Activated CD4-positive, alpha-beta T cell treated with anti-CD3 and anti-CD28 coated beads for 48 hours (primary cell): Measurements from ENCODE around the gene APOBEC3G.

ENCODE experiments used
- DNase-seq: peaks from one replicate; pipeline ENCODE4 v3.0.0-alpha.2; 2020

The APOBEC3G gene

GRCh38 chr22:39092111-39092862 lies 15.2 kb downstream of the APOBEC3G start:
- peak; percentile 49 for DNase-seq

- no peak for DNase-seq
Measured at GRCh38 chr22:39094717-39095389, 17.8 kb downstream of the APOBEC3G start.

GRCh38 chr22:39095971-39096370 lies 18.9 kb downstream of the APOBEC3G start:
- DNase-seq: no peak

- DNase-seq: peak; percentile 13
Measured at GRCh38 chr22:39097098-39098020, 20.3 kb downstream of the APOBEC3G start, which contains the start of gene APOBEC3H. Gene APOBEC3H (plus strand): TSS chr22:39097244. CDS start chr22:39100279, 3,035 bp downstream.

- DNase-seq: no peak
Measured at GRCh38 chr22:39098026-39098425, 21.0 kb downstream of the APOBEC3G start.

- DNase-seq: no peak
Measured at GRCh38 chr22:39098576-39098975, 21.5 kb downstream of the APOBEC3G start.

- DNase-seq: no peak
Measured at GRCh38 chr22:39101226-39101625, 24.2 kb downstream of the APOBEC3G start.

- DNase-seq: no peak
Measured at GRCh38 chr22:39103431-39103830, 26.4 kb downstream of the APOBEC3G start.

GRCh38 chr22:39106326-39106725 lies 29.3 kb downstream of the APOBEC3G start:
- DNase-seq: no peak

- DNase-seq: no peak
Measured at GRCh38 chr22:39108487-39108886, 31.4 kb downstream of the APOBEC3G start.

GRCh38 chr22:39109361-39109760 lies 32.3 kb downstream of the APOBEC3G start:
- no peak for DNase-seq

- no peak for DNase-seq
Measured at GRCh38 chr22:39110631-39111561, 33.8 kb downstream of the APOBEC3G start.

GRCh38 chr22:39114112-39114511 lies 37.0 kb downstream of the APOBEC3G start:
- DNase-seq: no peak

GRCh38 chr22:39115570-39115969 lies 38.5 kb downstream of the APOBEC3G start:
- DNase-seq: no peak

- DNase-seq: no peak
Measured at GRCh38 chr22:39115977-39116621, 39.0 kb downstream of the APOBEC3G start.

GRCh38 chr22:39117585-39118191 lies 40.6 kb downstream of the APOBEC3G start:
- peak; percentile 81 for DNase-seq

GRCh38 chr22:39120983-39121382 lies 43.9 kb downstream of the APOBEC3G start:
- no peak for DNase-seq

- no peak for DNase-seq
Measured at GRCh38 chr22:39122772-39123470, 45.8 kb downstream of the APOBEC3G start.

GRCh38 chr22:39123751-39124581 lies 46.9 kb downstream of the APOBEC3G start:
- no peak for DNase-seq
